Immature natural killer cell (primary cell): ENCODE data around the gene FHIT. TPM values are rescaled to one million over a fixed set of nuclear protein-coding genes. Genes with fewer than 3 reads are reported as not detected.

Experiments
- DNase-seq, 3 donors: peaks; one replicate each; pipeline ENCODE4 v3.0.0; 2022; ENCODE audit warnings: mixed read lengths in 1 of 3
- H3K27ac Mint-ChIP-seq, 6 donors: one replicate each; pipeline ENCODE4 v1.8.0; 2020; ENCODE audit warnings: mixed read lengths in 6 of 6, mild to moderate bottlenecking in 5 of 6, inconsistent platforms in 4 of 6, moderate library complexity in 3 of 6
- H3K27me3 Mint-ChIP-seq, 3 donors: one replicate each; pipeline ENCODE4 v1.8.0; 2020 to 2021; ENCODE audit warnings: low read depth in 3 of 3, mild to moderate bottlenecking in 3 of 3, mixed read lengths in 3 of 3, moderate library complexity in 3 of 3, inconsistent platforms in 1 of 3
- H3K36me3 Mint-ChIP-seq, 3 donors: one replicate each; pipeline ENCODE4 v1.8.0; 2020; ENCODE audit warnings: mixed read lengths in 3 of 3, inconsistent platforms in 2 of 3, mild to moderate bottlenecking in 2 of 3
- H3K4me1 Mint-ChIP-seq, 2 donors: one replicate each; pipeline ENCODE4 v1.8.0; 2020; ENCODE audit warnings: inconsistent platforms in 2 of 2, mild to moderate bottlenecking in 2 of 2, mixed read lengths in 2 of 2, moderate library complexity in 1 of 2
- H3K4me3 Mint-ChIP-seq, 5 donors: one replicate each; pipeline ENCODE4 v1.8.0; 2020; ENCODE audit warnings: mild to moderate bottlenecking in 5 of 5, mixed read lengths in 5 of 5, inconsistent platforms in 3 of 5, moderate library complexity in 3 of 5
- H3K9me3 Mint-ChIP-seq, 6 donors: one replicate each; pipeline ENCODE4 v1.8.0; 2020; ENCODE audit warnings: mild to moderate bottlenecking in 6 of 6, mixed read lengths in 6 of 6, inconsistent platforms in 4 of 6, moderate library complexity in 3 of 6
- polyA plus RNA-seq, 3 donors: library from polyadenylated mRNA; unstranded; fragments of 300-500 nt; fragmentation: Illumina TruSeq; gene quantifications; one replicate each; pipeline ENCODE4 v1.2.3, GENCODE V29; 2021

Gene FHIT
- polyA plus RNA-seq, 3 donors from 2014 or later = 2.5 to 8.8 (median 3.9) TPM

- no peak for DNase-seq
- Mint-ChIP-seq H3K27ac (no peak overlapping the region), H3K27me3 (peaks cover 0 to 5% (median 3%) of the 10 kb centered on the region in 3 donors), H3K36me3 (peaks cover 0 to 4% (median 0%) of the 10 kb centered on the region in 3 donors), H3K9me3 (peaks cover 0 to 2% (median 0%) of the 10 kb centered on the region in 6 donors), H3K4me1 (no peaks in the 10 kb centered on the region), H3K4me3 (no peak overlapping the region)
These were observed 1426.4 kb downstream of the FHIT start for GRCh38 chr3:59824876-59825275.

- H3K4me3 Mint-ChIP-seq = no peak overlapping the region
- H3K36me3 Mint-ChIP-seq = peaks cover 0 to 4% (median 0%) of the 10 kb centered on the region in 3 donors
- H3K27me3 Mint-ChIP-seq = peaks cover 2 to 3% (median 3%) of the 10 kb centered on the region in 3 donors
- no peak overlapping the region for H3K27ac Mint-ChIP-seq
- H3K4me1 Mint-ChIP-seq = no peaks in the 10 kb centered on the region
- no peak for DNase-seq
- peaks cover 0 to 2% (median 0%) of the 10 kb centered on the region in 6 donors for H3K9me3 Mint-ChIP-seq
These were observed 1430.0 kb downstream of the FHIT start for GRCh38 chr3:59821274-59821673.

GRCh38 chr3:59820352-59820934, 1430.8 kb downstream of the FHIT start:
- Mint-ChIP-seq H3K36me3 (peaks cover 0 to 4% (median 0%) of the 10 kb centered on the region in 3 donors), H3K4me1 (no peaks in the 10 kb centered on the region), H3K27ac (no peak overlapping the region), H3K9me3 (peaks cover 0 to 2% (median 0%) of the 10 kb centered on the region in 6 donors), H3K27me3 (peaks cover 2 to 3% (median 3%) of the 10 kb centered on the region in 3 donors), H3K4me3 (no peak overlapping the region)
- no peak for DNase-seq

GRCh38 chr3:59818919-59819300, 1432.3 kb downstream of the FHIT start:
- no peak overlapping the region for H3K27ac Mint-ChIP-seq
- H3K36me3 Mint-ChIP-seq = peaks cover 0 to 4% (median 0%) of the 10 kb centered on the region in 3 donors
- H3K4me3 Mint-ChIP-seq = no peak overlapping the region

GRCh38 chr3:59818033-59818918, 1433.0 kb downstream of the FHIT start:
- Mint-ChIP-seq H3K27me3 (peaks cover 0 to 4% (median 3%) of the 10 kb centered on the region in 3 donors), H3K9me3 (peaks cover 0 to 2% (median 0%) of the 10 kb centered on the region in 6 donors), H3K4me1 (no peaks in the 10 kb centered on the region), H3K27ac (no peak overlapping the region), H3K4me3 (no peak overlapping the region), H3K36me3 (peaks cover 0 to 4% (median 0%) of the 10 kb centered on the region in 3 donors)
- no peak for DNase-seq

More at GRCh38 chr3:59818919-59819300, 1432.3 kb downstream of the FHIT start:
- DNase-seq = no peak
- H3K27me3 Mint-ChIP-seq = peaks cover 3 to 4% (median 3%) of the 10 kb centered on the region in 3 donors
- H3K9me3 Mint-ChIP-seq = peaks cover 0 to 2% (median 0%) of the 10 kb centered on the region in 6 donors
- no peaks in the 10 kb centered on the region for H3K4me1 Mint-ChIP-seq

GRCh38 chr3:59817511-59817910, 1433.7 kb downstream of the FHIT start:
- Mint-ChIP-seq H3K36me3 (peaks cover 0 to under 1% (median 0%) of the 10 kb centered on the region in 3 donors), H3K4me3 (no peak overlapping the region), H3K27ac (no peak overlapping the region), H3K4me1 (no peaks in the 10 kb centered on the region), H3K27me3 (peaks cover 0 to 4% (median 3%) of the 10 kb centered on the region in 3 donors), H3K9me3 (peaks cover 0 to 2% (median 0%) of the 10 kb centered on the region in 6 donors)
- no peak for DNase-seq

GRCh38 chr3:59816312-59816711, 1434.9 kb downstream of the FHIT start:
- Mint-ChIP-seq H3K27me3 (peaks cover 0 to 4% (median 1%) of the 10 kb centered on the region in 3 donors), H3K4me3 (no peak overlapping the region), H3K27ac (no peak overlapping the region), H3K4me1 (no peaks in the 10 kb centered on the region), H3K36me3 (no peaks in the 10 kb centered on the region), H3K9me3 (peaks cover 0 to 2% (median 0%) of the 10 kb centered on the region in 6 donors)
- no peak for DNase-seq

GRCh38 chr3:59813148-59813538, 1438.1 kb downstream of the FHIT start:
- Mint-ChIP-seq H3K27me3 (peaks cover 0 to 4% (median 0%) of the 10 kb centered on the region in 3 donors), H3K9me3 (no peaks in the 10 kb centered on the region), H3K4me1 (no peaks in the 10 kb centered on the region), H3K4me3 (no peak overlapping the region), H3K27ac (no peak overlapping the region), H3K36me3 (no peaks in the 10 kb centered on the region)
- DNase-seq = no peak

GRCh38 chr3:59812237-59813147, 1438.8 kb downstream of the FHIT start:
- H3K27ac Mint-ChIP-seq = no peak overlapping the region
- H3K4me1 Mint-ChIP-seq = no peaks in the 10 kb centered on the region
- H3K9me3 Mint-ChIP-seq = no peaks in the 10 kb centered on the region
- H3K27me3 Mint-ChIP-seq = peaks cover 0 to 3% (median 0%) of the 10 kb centered on the region in 3 donors
- no peak for DNase-seq
- H3K36me3 Mint-ChIP-seq = no peaks in the 10 kb centered on the region
- no peak overlapping the region for H3K4me3 Mint-ChIP-seq

GRCh38 chr3:59811160-59811559, 1440.1 kb downstream of the FHIT start:
- Mint-ChIP-seq H3K9me3 (no peaks in the 10 kb centered on the region), H3K4me1 (no peaks in the 10 kb centered on the region), H3K27me3 (peaks cover 0 to 3% (median 0%) of the 10 kb centered on the region in 3 donors), H3K27ac (no peak overlapping the region), H3K4me3 (no peak overlapping the region), H3K36me3 (no peaks in the 10 kb centered on the region)
- DNase-seq = no peak

- Mint-ChIP-seq H3K4me1 (no peaks in the 10 kb centered on the region), H3K4me3 (no peak overlapping the region), H3K27ac (no peak overlapping the region), H3K9me3 (no peaks in the 10 kb centered on the region), H3K36me3 (no peaks in the 10 kb centered on the region), H3K27me3 (peaks cover 0 to 3% (median 0%) of the 10 kb centered on the region in 3 donors)
- DNase-seq = no peak
These were observed 1440.6 kb downstream of the FHIT start for GRCh38 chr3:59810606-59811005.

GRCh38 chr3:59809710-59810444, 1441.4 kb downstream of the FHIT start:
- peak overlapping the region in 1 of 6 donors; percentile 19 for H3K27ac Mint-ChIP-seq
- DNase-seq = peak; percentile 6 to 20 (median 9)
- H3K27me3 Mint-ChIP-seq = no peaks in the 10 kb centered on the region
- no peaks in the 10 kb centered on the region for H3K36me3 Mint-ChIP-seq
- no peak overlapping the region for H3K4me3 Mint-ChIP-seq
- H3K9me3 Mint-ChIP-seq = no peaks in the 10 kb centered on the region
- no peaks in the 10 kb centered on the region for H3K4me1 Mint-ChIP-seq

GRCh38 chr3:59809016-59809415, 1442.2 kb downstream of the FHIT start:
- no peaks in the 10 kb centered on the region for H3K9me3 Mint-ChIP-seq
- no peak for DNase-seq
- H3K4me1 Mint-ChIP-seq = no peaks in the 10 kb centered on the region
- no peaks in the 10 kb centered on the region for H3K36me3 Mint-ChIP-seq
- H3K27me3 Mint-ChIP-seq = no peaks in the 10 kb centered on the region
- H3K27ac Mint-ChIP-seq = no peak overlapping the region
- H3K4me3 Mint-ChIP-seq = no peak overlapping the region
